H9 (cell line): ENCODE data around the gene DCC. TPM values are rescaled to one million over a fixed set of nuclear protein-coding genes. Genes with fewer than 3 reads are reported as not detected.

ENCODE experiments used
- DNase-seq: peaks from one replicate; pipeline ENCODE4 v3.0.0-alpha.2; 2017
- H2AFZ ChIP-seq: one replicate; pipeline ENCODE4 v1.6.1; 2013; ENCODE audit warnings: mild to moderate bottlenecking, low read length, control low read depth, moderate library complexity
- H2AK5ac ChIP-seq: 2 replicates; pipeline ENCODE4 v1.6.1; 2013; ENCODE audit warnings: low read length, control low read depth, mixed read lengths; ENCODE audit not compliant: insufficient read length
- H2BK120ac ChIP-seq: one replicate; pipeline ENCODE4 v1.6.1; 2013; ENCODE audit warnings: low read depth, mild to moderate bottlenecking, low read length, control low read depth, inconsistent platforms; ENCODE audit not compliant: poor library complexity, severe bottlenecking
- H2BK12ac ChIP-seq: 2 replicates; pipeline ENCODE4 v1.6.1; 2013; ENCODE audit warnings: low read length, control low read depth, mixed read lengths, low read depth; ENCODE audit not compliant: insufficient read length
- H2BK15ac ChIP-seq: 2 replicates; pipeline ENCODE4 v1.6.1; 2013; ENCODE audit warnings: low read depth, low read length, control low read depth
- H2BK20ac ChIP-seq: one replicate; pipeline ENCODE4 v1.6.1; 2013; ENCODE audit warnings: low read depth, mild to moderate bottlenecking, low read length, control low read depth, inconsistent platforms; ENCODE audit not compliant: poor library complexity, severe bottlenecking
- H2BK5ac ChIP-seq: 2 replicates; pipeline ENCODE4 v1.6.1; 2013; ENCODE audit warnings: low read length, control low read depth, mixed read lengths; ENCODE audit not compliant: insufficient read length
- H3K14ac ChIP-seq: 2 replicates; pipeline ENCODE4 v1.6.1; 2013; ENCODE audit warnings: low read length, control low read depth; ENCODE audit not compliant: insufficient read depth
- H3K18ac ChIP-seq: 2 replicates; pipeline ENCODE4 v1.6.1; 2013; ENCODE audit warnings: low read depth, mild to moderate bottlenecking, mixed read lengths, low read length, control low read depth; ENCODE audit not compliant: insufficient read length
- H3K23ac ChIP-seq: 2 replicates; pipeline ENCODE4 v1.6.1; 2013; ENCODE audit warnings: low read length, control low read depth, mixed read lengths, low read depth; ENCODE audit not compliant: insufficient read length
- H3K23me2 ChIP-seq: 2 replicates; pipeline ENCODE4 v1.6.1; 2013; ENCODE audit warnings: low read depth, mild to moderate bottlenecking, mixed read lengths, low read length, control low read depth; ENCODE audit not compliant: insufficient read length, poor library complexity, severe bottlenecking
- H3K27ac ChIP-seq: 2 replicates; pipeline ENCODE4 v1.5.1; 2013; ENCODE audit warnings: low read length, control low read depth, mixed read lengths, low read depth; ENCODE audit not compliant: insufficient read length
- H3K27me3 ChIP-seq: 2 replicates; pipeline ENCODE4 v1.6.1; 2013; ENCODE audit warnings: low read length, control low read depth, inconsistent platforms; ENCODE audit not compliant: insufficient read depth
- H3K4ac ChIP-seq: 2 replicates; pipeline ENCODE4 v1.6.1; 2013; ENCODE audit warnings: low read depth, mild to moderate bottlenecking, control low read depth, inconsistent platforms, low read length, moderate library complexity
- H3K4me1 ChIP-seq: 2 replicates; pipeline ENCODE4 v1.6.1; 2013; ENCODE audit warnings: low read length, control low read depth, inconsistent platforms; ENCODE audit not compliant: insufficient read depth
- H3K4me2 ChIP-seq: 2 replicates; pipeline ENCODE4 v1.6.1; 2013; ENCODE audit warnings: low read length, control low read depth, mixed read lengths; ENCODE audit not compliant: insufficient read length, insufficient read depth
- H3K56ac ChIP-seq: 2 replicates; pipeline ENCODE4 v1.6.1; 2013; ENCODE audit warnings: low read depth, mild to moderate bottlenecking, mixed read lengths, low read length, control low read depth; ENCODE audit not compliant: insufficient read length
- H3K79me1 ChIP-seq: 2 replicates; pipeline ENCODE4 v1.6.1; 2013; ENCODE audit warnings: low read depth, mild to moderate bottlenecking, moderate library complexity, low read length, control low read depth, inconsistent platforms; ENCODE audit not compliant: insufficient read depth, poor library complexity, severe bottlenecking
- H3K79me2 ChIP-seq: 2 replicates; pipeline ENCODE4 v1.6.1; 2013; ENCODE audit warnings: low read length, control low read depth, inconsistent platforms; ENCODE audit not compliant: insufficient read depth
- H3K9ac ChIP-seq: 2 replicates; pipeline ENCODE4 v1.6.1; 2013; ENCODE audit warnings: low read length, control low read depth, mixed read lengths; ENCODE audit not compliant: insufficient read length; ENCODE audit errors: extremely low read depth
- H3K9me3 ChIP-seq: one replicate; pipeline ENCODE4 v1.6.1; 2013; ENCODE audit warnings: low read depth, low read length, inconsistent platforms; ENCODE audit not compliant: control insufficient read depth
- H3T11ph ChIP-seq: one replicate; pipeline ENCODE4 v1.6.1; 2013; ENCODE audit warnings: mild to moderate bottlenecking, low read length, control low read depth, inconsistent platforms
- H4K20me1 ChIP-seq: one replicate; pipeline ENCODE4 v1.6.1; 2013; ENCODE audit not compliant: control insufficient read depth, insufficient read length, insufficient read depth
- H4K5ac ChIP-seq: 2 replicates; pipeline ENCODE4 v1.6.1; 2013; ENCODE audit warnings: low read depth, mild to moderate bottlenecking, mixed read lengths, low read length, control low read depth; ENCODE audit not compliant: insufficient read length
- H4K8ac ChIP-seq: replicated peaks from 2 replicates; pipeline ENCODE4 v1.6.1; 2013; ENCODE audit warnings: low read length, control low read depth, mixed read lengths, low read depth; ENCODE audit not compliant: insufficient read length
- H4K91ac ChIP-seq: 2 replicates; pipeline ENCODE4 v1.6.1; 2013; ENCODE audit warnings: low read depth, mild to moderate bottlenecking, moderate library complexity, mixed read lengths, low read length, control low read depth; ENCODE audit not compliant: insufficient read length
- H3K27ac Mint-ChIP-seq, 3 experiments: 2 replicates in 2 of 3; 3 replicates in 1 of 3; pipeline ENCODE4 v1.8.0; 2020 to 2021; ENCODE audit warnings: mixed read lengths in 3 of 3, mild to moderate bottlenecking in 1 of 3, moderate library complexity in 1 of 3
- H3K27me3 Mint-ChIP-seq: 2 replicates; pipeline ENCODE4 v1.8.0; 2021; ENCODE audit warnings: low read depth, mild to moderate bottlenecking, moderate library complexity, mixed read lengths
- H3K36me3 Mint-ChIP-seq, 3 experiments: 2 replicates in 2 of 3; 3 replicates in 1 of 3; pipeline ENCODE4 v1.8.0; 2020 to 2021; ENCODE audit warnings: low read depth in 3 of 3, mixed read lengths in 3 of 3; ENCODE audit not compliant: insufficient read depth in 1 of 3
- H3K4me1 Mint-ChIP-seq, 2 experiments: 2 replicates each; pipeline ENCODE4 v1.8.0; 2020; ENCODE audit warnings: mixed read lengths in 2 of 2
- H3K4me3 Mint-ChIP-seq, 2 experiments: 2 replicates in 1 of 2; 3 replicates in 1 of 2; pipeline ENCODE4 v1.8.0; 2020 to 2021; ENCODE audit warnings: mild to moderate bottlenecking in 2 of 2, mixed read lengths in 2 of 2, moderate library complexity in 1 of 2
- H3K9me3 Mint-ChIP-seq, 2 experiments: 2 replicates in 1 of 2; 3 replicates in 1 of 2; pipeline ENCODE4 v1.8.0; 2020; ENCODE audit warnings: mild to moderate bottlenecking in 2 of 2, mixed read lengths in 2 of 2, moderate library complexity in 1 of 2
- WGBS: extraction: QIAGEN DNeasy Blood & Tissue Kit; methylation state at CpG from one replicate; pipeline ENCODE4 v1.1.7; 2013; ENCODE audit warnings: missing lambda C conversion rate, low lambda C conversion rate, mixed read lengths; ENCODE audit not compliant: insufficient read length; ENCODE audit errors: extremely low coverage; 5-methylcytosine and 5-hydroxymethylcytosine counted together
- total RNA-seq: library from RNA; stranded (reverse); gene quantifications from 2 replicates; pipeline ENCODE4 v1.2.1, GENCODE V29; 2021
- TF ChIP-seq, protein P1 (sequence below): fragments of 200-600 bp; sonication (generic); conservative IDR thresholded peaks from 3 replicates; pipeline ENCODE4 v1.8.0; 2021; ENCODE audit warnings: antibody characterized with exemption, mild to moderate bottlenecking

Gene DCC
- total RNA-seq, 1 experiment from 2014 or later: 0.35 TPM

DNA sequence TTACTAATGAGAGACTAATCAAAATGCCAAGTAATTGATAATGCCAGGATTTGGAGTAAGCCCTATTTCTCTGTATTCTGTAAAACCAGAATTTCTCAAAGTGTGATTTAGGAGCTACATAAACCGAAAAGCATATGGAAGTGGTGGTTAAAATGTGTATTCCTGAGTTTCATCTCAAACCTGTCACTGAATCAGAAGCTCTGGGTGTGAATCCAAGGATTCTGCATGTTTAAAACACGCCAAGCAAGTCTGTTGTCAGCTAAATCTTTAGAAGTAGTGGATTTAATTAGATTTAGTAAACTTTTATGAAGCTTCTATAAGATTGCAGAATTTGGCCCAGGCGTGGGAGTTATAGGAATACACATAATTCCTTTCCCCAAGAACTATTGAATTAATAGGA, 700.3 kb downstream of the DCC start:
- Histone ChIP-seq H2BK15ac (no peak overlapping the region), H3K56ac (no peak overlapping the region), H2BK5ac (no peak overlapping the region), H4K8ac (no peak overlapping the region), H3K4ac (no peak overlapping the region), H4K5ac (no peak overlapping the region), H3T11ph (no peak overlapping the region), H3K27ac (no peak overlapping the region), H3K4me2 (no peak overlapping the region), H4K20me1 (no peaks in the 10 kb centered on the region), H4K91ac (no peak overlapping the region), H2AK5ac (no peak overlapping the region), H3K9me3 (no peaks in the 10 kb centered on the region), H3K9ac (no peak overlapping the region), H3K18ac (no peak overlapping the region), H2BK12ac (no peak overlapping the region), H3K27me3 (no peaks in the 10 kb centered on the region), H3K4me1 (no peaks in the 10 kb centered on the region), H3K23me2 (no peaks in the 10 kb centered on the region), H3K23ac (no peak overlapping the region), H2BK120ac (no peak overlapping the region), H3K79me1 (no peaks in the 10 kb centered on the region), H3K14ac (no peak overlapping the region), H2BK20ac (no peak overlapping the region), H3K79me2 (no peaks in the 10 kb centered on the region), H2AFZ (no peak overlapping the region)
- no peak for DNase-seq
- TF ChIP-seq, protein P1, sequence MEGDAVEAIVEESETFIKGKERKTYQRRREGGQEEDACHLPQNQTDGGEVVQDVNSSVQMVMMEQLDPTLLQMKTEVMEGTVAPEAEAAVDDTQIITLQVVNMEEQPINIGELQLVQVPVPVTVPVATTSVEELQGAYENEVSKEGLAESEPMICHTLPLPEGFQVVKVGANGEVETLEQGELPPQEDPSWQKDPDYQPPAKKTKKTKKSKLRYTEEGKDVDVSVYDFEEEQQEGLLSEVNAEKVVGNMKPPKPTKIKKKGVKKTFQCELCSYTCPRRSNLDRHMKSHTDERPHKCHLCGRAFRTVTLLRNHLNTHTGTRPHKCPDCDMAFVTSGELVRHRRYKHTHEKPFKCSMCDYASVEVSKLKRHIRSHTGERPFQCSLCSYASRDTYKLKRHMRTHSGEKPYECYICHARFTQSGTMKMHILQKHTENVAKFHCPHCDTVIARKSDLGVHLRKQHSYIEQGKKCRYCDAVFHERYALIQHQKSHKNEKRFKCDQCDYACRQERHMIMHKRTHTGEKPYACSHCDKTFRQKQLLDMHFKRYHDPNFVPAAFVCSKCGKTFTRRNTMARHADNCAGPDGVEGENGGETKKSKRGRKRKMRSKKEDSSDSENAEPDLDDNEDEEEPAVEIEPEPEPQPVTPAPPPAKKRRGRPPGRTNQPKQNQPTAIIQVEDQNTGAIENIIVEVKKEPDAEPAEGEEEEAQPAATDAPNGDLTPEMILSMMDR: no peak
- Mint-ChIP-seq H3K4me3 (no peak overlapping the region), H3K4me1 (no peaks in the 10 kb centered on the region), H3K36me3 (no peaks in the 10 kb centered on the region), H3K9me3 (peaks cover 2 to 4% of the 10 kb centered on the region in 2 experiments; a peak in 2 of 5 replicates), H3K27me3 (no peaks in the 10 kb centered on the region), H3K27ac (no peak overlapping the region)
- WGBS: no CpG with 5 or more reads among the region's 3 CpGs
